A172 (cell line): Measurements from ENCODE around the gene FLT3LG. TPM values are rescaled to one million over a fixed set of nuclear protein-coding genes. Genes with fewer than 3 reads are reported as not detected.
"Not testable (repeated sequence)": the region's sequence is repeated elsewhere in the genome, so short reads cannot be mapped to it uniquely, and the experiment has no call there.

Experiments
- DNase-seq: peaks from one replicate; pipeline ENCODE4 v3.0.0-alpha.2; 2015; ENCODE audit warnings: low spot score
- total RNA-seq: library from RNA; depleted of rRNA; stranded (reverse); fragments of >200 nt; shearing (Covaris generic); gene quantifications from 2 replicates; pipeline ENCODE4 v1.2.3, GENCODE V29; 2014

FLT3LG gene
- total RNA-seq, 1 experiment from 2014 or later: 6.2 TPM

GRCh38 chr19:49440439-49441209 is 33.4 kb upstream of the FLT3LG start:
- no peak for DNase-seq

- DNase-seq: no peak
Observed at GRCh38 chr19:49441210-49441959, 32.6 kb upstream of the FLT3LG start, which contains the start of gene SLC17A7. Gene SLC17A7, minus strand, starts transcription at chr19:49441527. Its CDS starts 148 bp downstream, at chr19:49441379.

GRCh38 chr19:49441960-49442350 is 32.1 kb upstream of the FLT3LG start:
- no peak for DNase-seq

GRCh38 chr19:49442354-49442753 is 31.7 kb upstream of the FLT3LG start:
- DNase-seq: peak; percentile 35

GRCh38 chr19:49442771-49443365 is 31.1 kb upstream of the FLT3LG start:
- peak; percentile 84 for DNase-seq

GRCh38 chr19:49443366-49444099 is 30.5 kb upstream of the FLT3LG start:
- DNase-seq: peak; percentile 91

- not testable (repeated sequence) for DNase-seq
Observed at GRCh38 chr19:49444100-49444700, 29.8 kb upstream of the FLT3LG start.

- DNase-seq: no peak
Observed at GRCh38 chr19:49445997-49446396, 28.0 kb upstream of the FLT3LG start.

- no peak for DNase-seq
Observed at GRCh38 chr19:49447485-49448431, 26.3 kb upstream of the FLT3LG start.

GRCh38 chr19:49448432-49448786 is 25.6 kb upstream of the FLT3LG start:
- no peak for DNase-seq

GRCh38 chr19:49450405-49450804 is 23.6 kb upstream of the FLT3LG start:
- no peak for DNase-seq

- peak; percentile 100 for DNase-seq
Observed at GRCh38 chr19:49451430-49452181, 22.4 kb upstream of the FLT3LG start, which contains the start of gene PIH1D1. Gene PIH1D1, minus strand, starts transcription at chr19:49451814. Its CDS starts 240 bp downstream, at chr19:49451574.

- DNase-seq: peak; percentile 98
Observed at GRCh38 chr19:49453013-49453756, 20.8 kb upstream of the FLT3LG start, which contains the start of gene ALDH16A1. Gene ALDH16A1, plus strand, starts transcription at chr19:49453225. Its CDS starts 107 bp downstream, at chr19:49453332.

- DNase-seq: no peak
Observed at GRCh38 chr19:49453757-49454240, 20.2 kb upstream of the FLT3LG start.

GRCh38 chr19:49455773-49456172 is 18.2 kb upstream of the FLT3LG start:
- no peak for DNase-seq

- DNase-seq: no peak
Observed at GRCh38 chr19:49456326-49456725, 17.7 kb upstream of the FLT3LG start.

GRCh38 chr19:49458567-49458903 is 15.5 kb upstream of the FLT3LG start:
- no peak for DNase-seq

- no peak for DNase-seq
Observed at GRCh38 chr19:49459388-49459787, 14.6 kb upstream of the FLT3LG start.

GRCh38 chr19:49461130-49461529 is 12.9 kb upstream of the FLT3LG start:
- DNase-seq: not testable (repeated sequence)
